Endodermal cell (in vitro differentiated cells): ENCODE data around the gene LRRC70. TPM values are rescaled to one million over a fixed set of nuclear protein-coding genes. Genes with fewer than 3 reads are reported as not detected.
A peak's percentile ranks its signal among the peaks of the same experiment; 100 is the strongest.

ENCODE experiments used
- DNase-seq: peaks from one replicate; pipeline ENCODE4 v3.0.0-alpha.2; 2017
- H3K27ac ChIP-seq: 2 replicates; pipeline ENCODE4 v1.5.1; 2013; ENCODE audit warnings: mild to moderate bottlenecking, low read depth, low read length, moderate library complexity
- H3K27me3 ChIP-seq: 2 replicates; pipeline ENCODE4 v1.6.1; 2013; ENCODE audit warnings: mild to moderate bottlenecking, low read length, moderate library complexity; ENCODE audit not compliant: insufficient read depth, control insufficient read depth, poor library complexity, severe bottlenecking
- H3K36me3 ChIP-seq: 2 replicates; pipeline ENCODE4 v1.7.0; 2013; ENCODE audit warnings: mild to moderate bottlenecking, low read length, moderate library complexity; ENCODE audit not compliant: control insufficient read depth, insufficient read depth
- H3K4me1 ChIP-seq: one replicate; pipeline ENCODE4 v1.7.0; 2013; ENCODE audit warnings: low read length; ENCODE audit not compliant: control insufficient read depth, insufficient read depth
- H3K4me3 ChIP-seq: 2 replicates; pipeline ENCODE4 v1.5.1; 2013; ENCODE audit warnings: mild to moderate bottlenecking, low read length, moderate library complexity
- H3K9ac ChIP-seq: 2 replicates; pipeline ENCODE4 v1.6.1; 2013; ENCODE audit warnings: mild to moderate bottlenecking, low read length, moderate library complexity; ENCODE audit not compliant: poor library complexity, severe bottlenecking; ENCODE audit errors: extremely low read depth
- H3K9me3 ChIP-seq: 2 replicates; pipeline ENCODE4 v1.6.1; 2013; ENCODE audit warnings: mild to moderate bottlenecking, low read length, moderate library complexity; ENCODE audit not compliant: control insufficient read depth
- H3K27ac Mint-ChIP-seq: 2 replicates; pipeline ENCODE4 v1.8.0; 2020; ENCODE audit warnings: mixed read lengths
- H3K27me3 Mint-ChIP-seq: 2 replicates; pipeline ENCODE4 v1.8.0; 2021; ENCODE audit warnings: mild to moderate bottlenecking, mixed read lengths; ENCODE audit not compliant: insufficient read depth
- H3K36me3 Mint-ChIP-seq: 2 replicates; pipeline ENCODE4 v1.8.0; 2020; ENCODE audit warnings: low read depth, mixed read lengths
- H3K4me1 Mint-ChIP-seq: 2 replicates; pipeline ENCODE4 v1.8.0; 2020; ENCODE audit warnings: mixed read lengths
- H3K4me3 Mint-ChIP-seq: 2 replicates; pipeline ENCODE4 v1.8.0; 2020; ENCODE audit warnings: mild to moderate bottlenecking, moderate library complexity, mixed read lengths
- H3K9me3 Mint-ChIP-seq: 2 replicates; pipeline ENCODE4 v1.8.0; 2020; ENCODE audit warnings: mild to moderate bottlenecking, mixed read lengths
- WGBS, 2 experiments: methylation state at CpG; one replicate each; pipeline versions ENCODE4 v1.1.5 to v1.1.7; 2013; ENCODE audit warnings: missing lambda C conversion rate in 2 of 2, mixed read lengths in 1 of 2; ENCODE audit not compliant: insufficient coverage in 1 of 2, insufficient read length in 1 of 2; 5-methylcytosine and 5-hydroxymethylcytosine counted together
- total RNA-seq, 2 donors: library from RNA; stranded (reverse); fragmentation: NEBNext Ultra II Directional in 1 of 2; extraction: Animal tissue kit (Norgen Biotek cat#: 25700) in 1 of 2; gene quantifications; 2 replicates in 1 of 2; 3 replicates in 1 of 2; pipeline ENCODE4 v1.2.1, GENCODE V29; 2021
- TF ChIP-seq, protein P1 (sequence below): fragments of 200-600 bp; sonication (generic); conservative IDR thresholded peaks from 2 replicates; pipeline ENCODE4 v1.5.0; 2021; ENCODE audit warnings: antibody characterized with exemption, mild to moderate bottlenecking

Gene LRRC70
- total RNA-seq, 2 donors from 2014 or later, result 1.4 TPM

DNA sequence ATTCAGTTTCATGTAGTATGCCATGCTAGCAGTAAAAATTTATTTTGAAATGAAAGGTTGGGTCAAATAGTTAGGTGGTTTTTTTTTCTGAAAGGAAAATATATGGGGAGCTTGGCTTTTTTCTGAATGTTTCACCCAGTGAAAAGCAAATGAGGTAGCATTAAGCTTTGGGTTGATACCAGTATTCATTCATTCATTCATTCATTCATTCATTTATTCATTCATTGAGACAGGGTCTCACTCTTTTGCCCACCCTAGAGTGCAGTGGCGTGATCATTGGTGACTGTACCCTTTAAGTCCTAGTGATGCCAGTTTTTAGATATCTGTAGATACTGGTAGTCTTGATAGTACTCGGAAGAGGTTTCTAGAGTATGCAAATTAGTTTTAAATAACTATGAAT is 42.4 kb upstream of the LRRC70 start:
- WGBS, 2 experiments, result 100% methylated on average over 1 of the region's 2 CpGs
- Mint-ChIP-seq H3K9me3 (peaks cover 5% of the 10 kb centered on the region), H3K27me3 (no peaks in the 10 kb centered on the region), H3K27ac (no peak overlapping the region), H3K4me3 (no peak overlapping the region), H3K36me3 (peaks cover 26% of the 10 kb centered on the region), H3K4me1 (peaks cover 6% of the 10 kb centered on the region)
- Histone ChIP-seq H3K4me3 (no peak overlapping the region), H3K4me1 (no peaks in the 10 kb centered on the region), H3K27ac (no peak overlapping the region), H3K36me3 (peaks cover 17% of the 10 kb centered on the region), H3K9me3 (no peaks in the 10 kb centered on the region), H3K9ac (no peak overlapping the region), H3K27me3 (no peaks in the 10 kb centered on the region)
- TF ChIP-seq, protein P1, sequence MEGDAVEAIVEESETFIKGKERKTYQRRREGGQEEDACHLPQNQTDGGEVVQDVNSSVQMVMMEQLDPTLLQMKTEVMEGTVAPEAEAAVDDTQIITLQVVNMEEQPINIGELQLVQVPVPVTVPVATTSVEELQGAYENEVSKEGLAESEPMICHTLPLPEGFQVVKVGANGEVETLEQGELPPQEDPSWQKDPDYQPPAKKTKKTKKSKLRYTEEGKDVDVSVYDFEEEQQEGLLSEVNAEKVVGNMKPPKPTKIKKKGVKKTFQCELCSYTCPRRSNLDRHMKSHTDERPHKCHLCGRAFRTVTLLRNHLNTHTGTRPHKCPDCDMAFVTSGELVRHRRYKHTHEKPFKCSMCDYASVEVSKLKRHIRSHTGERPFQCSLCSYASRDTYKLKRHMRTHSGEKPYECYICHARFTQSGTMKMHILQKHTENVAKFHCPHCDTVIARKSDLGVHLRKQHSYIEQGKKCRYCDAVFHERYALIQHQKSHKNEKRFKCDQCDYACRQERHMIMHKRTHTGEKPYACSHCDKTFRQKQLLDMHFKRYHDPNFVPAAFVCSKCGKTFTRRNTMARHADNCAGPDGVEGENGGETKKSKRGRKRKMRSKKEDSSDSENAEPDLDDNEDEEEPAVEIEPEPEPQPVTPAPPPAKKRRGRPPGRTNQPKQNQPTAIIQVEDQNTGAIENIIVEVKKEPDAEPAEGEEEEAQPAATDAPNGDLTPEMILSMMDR, result no peak
- DNase-seq, result no peak

DNA sequence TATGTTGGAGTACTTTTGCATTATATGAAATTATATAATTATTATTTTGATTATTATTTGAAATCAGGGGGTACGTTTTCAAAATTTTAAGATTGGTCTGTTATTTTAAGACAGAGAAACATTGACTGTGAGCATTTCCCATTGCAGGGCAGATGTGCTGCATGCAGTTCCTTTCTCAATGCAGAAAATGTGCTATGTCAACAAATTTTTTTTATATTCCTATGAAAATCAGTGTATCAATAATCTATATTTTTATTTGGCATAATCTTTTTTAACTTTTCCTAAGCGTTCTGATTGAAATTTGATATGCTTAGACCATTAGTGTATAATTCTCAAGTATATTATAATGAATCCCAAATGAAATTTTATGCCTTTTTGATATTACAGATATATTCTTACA is 41.8 kb upstream of the LRRC70 start:
- Mint-ChIP-seq H3K4me1 (peaks cover 6% of the 10 kb centered on the region), H3K27me3 (no peaks in the 10 kb centered on the region), H3K27ac (no peak overlapping the region), H3K4me3 (no peak overlapping the region), H3K9me3 (peaks cover 5% of the 10 kb centered on the region), H3K36me3 (peaks cover 20% of the 10 kb centered on the region)
- DNase-seq, result no peak
- WGBS, 2 experiments, result 85% methylated on average over 1 of the region's 2 CpGs; no CpG with 5 or more reads in 1 of the 2 experiments
- Histone ChIP-seq H3K27me3 (no peaks in the 10 kb centered on the region), H3K9ac (no peak overlapping the region), H3K9me3 (no peaks in the 10 kb centered on the region), H3K4me3 (no peak overlapping the region), H3K4me1 (no peaks in the 10 kb centered on the region), H3K36me3 (peaks cover 14% of the 10 kb centered on the region), H3K27ac (no peak overlapping the region)
- TF ChIP-seq, protein P1, result no peak

GRCh38 chr5:62538017-62538942 is 40.3 kb upstream of the LRRC70 start:
- no peak overlapping the region for H3K4me3 ChIP-seq
- no peaks in the 10 kb centered on the region for H3K27me3 Mint-ChIP-seq
- H3K27ac ChIP-seq, result no peak overlapping the region
- peaks cover 6% of the 10 kb centered on the region for H3K4me1 Mint-ChIP-seq
- no peak overlapping the region for H3K4me3 Mint-ChIP-seq
- DNase-seq, result no peak
- H3K4me1 ChIP-seq, result no peaks in the 10 kb centered on the region
- WGBS, 2 experiments, result 89 to 90% methylated on average over 6 to 9 of the region's 9 CpGs
- peaks cover 16% of the 10 kb centered on the region for H3K36me3 ChIP-seq
- H3K9ac ChIP-seq, result no peak overlapping the region
- H3K9me3 ChIP-seq, result no peaks in the 10 kb centered on the region
- H3K9me3 Mint-ChIP-seq, result peaks cover 5% of the 10 kb centered on the region
- peaks cover 19% of the 10 kb centered on the region for H3K36me3 Mint-ChIP-seq
- TF ChIP-seq, protein P1, result no peak
- peak overlapping the region; percentile 59 for H3K27ac Mint-ChIP-seq
- no peaks in the 10 kb centered on the region for H3K27me3 ChIP-seq
